ENCODE measurements around the gene MEIOSIN.

The MEIOSIN gene

DNA sequence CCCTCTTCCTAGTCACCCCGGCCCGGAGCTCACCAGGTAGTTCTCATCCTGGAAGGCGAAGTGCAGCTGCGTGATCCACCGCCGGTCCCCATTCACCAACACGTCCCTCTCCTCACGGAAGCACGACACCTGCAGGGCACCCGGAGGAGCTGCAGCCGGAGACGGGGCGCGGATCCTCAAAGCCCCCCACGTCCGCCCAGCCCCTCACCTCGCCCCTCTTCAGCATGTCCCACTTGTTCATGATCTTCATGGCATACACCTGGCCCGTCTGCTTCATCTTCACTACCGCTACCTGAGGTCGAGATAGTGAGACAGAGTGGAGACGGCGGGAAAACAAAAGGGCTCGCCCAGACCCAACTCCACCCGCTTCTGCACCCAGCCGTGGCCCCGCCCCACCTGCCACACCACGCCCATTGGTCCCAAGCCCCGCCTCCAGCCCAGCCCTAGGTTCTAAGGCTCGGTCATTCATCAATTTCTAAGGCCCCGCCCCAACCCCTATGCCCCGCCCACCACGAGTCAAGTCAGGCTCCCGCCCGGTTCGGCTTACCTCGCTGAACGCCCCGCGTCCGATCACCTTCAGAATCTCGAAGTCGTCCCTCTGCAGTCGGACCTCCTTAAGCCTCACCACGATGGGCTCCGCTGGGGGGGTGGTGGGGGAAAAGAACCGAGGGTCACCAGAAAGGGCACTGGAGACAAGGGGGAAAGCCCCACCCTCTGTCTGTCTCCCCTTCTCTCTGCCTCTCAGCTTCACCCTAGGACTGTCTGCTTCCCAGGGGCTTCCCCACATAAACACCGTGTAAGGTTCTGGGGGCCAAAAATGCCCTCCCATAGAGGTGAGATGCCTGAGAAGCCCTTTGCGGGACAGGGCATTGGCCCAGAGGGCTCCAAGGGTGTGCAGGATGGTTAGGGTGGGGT, 46.2 kb downstream of the MEIOSIN start:
- peak; percentile 55 for DNase-seq (ENCODE audit: low spot score)

- DNase-seq (ENCODE audit: low spot score): no peak
These were observed 46.9 kb downstream of the MEIOSIN start for GRCh38 chr19:45780146-45780447.

DNA sequence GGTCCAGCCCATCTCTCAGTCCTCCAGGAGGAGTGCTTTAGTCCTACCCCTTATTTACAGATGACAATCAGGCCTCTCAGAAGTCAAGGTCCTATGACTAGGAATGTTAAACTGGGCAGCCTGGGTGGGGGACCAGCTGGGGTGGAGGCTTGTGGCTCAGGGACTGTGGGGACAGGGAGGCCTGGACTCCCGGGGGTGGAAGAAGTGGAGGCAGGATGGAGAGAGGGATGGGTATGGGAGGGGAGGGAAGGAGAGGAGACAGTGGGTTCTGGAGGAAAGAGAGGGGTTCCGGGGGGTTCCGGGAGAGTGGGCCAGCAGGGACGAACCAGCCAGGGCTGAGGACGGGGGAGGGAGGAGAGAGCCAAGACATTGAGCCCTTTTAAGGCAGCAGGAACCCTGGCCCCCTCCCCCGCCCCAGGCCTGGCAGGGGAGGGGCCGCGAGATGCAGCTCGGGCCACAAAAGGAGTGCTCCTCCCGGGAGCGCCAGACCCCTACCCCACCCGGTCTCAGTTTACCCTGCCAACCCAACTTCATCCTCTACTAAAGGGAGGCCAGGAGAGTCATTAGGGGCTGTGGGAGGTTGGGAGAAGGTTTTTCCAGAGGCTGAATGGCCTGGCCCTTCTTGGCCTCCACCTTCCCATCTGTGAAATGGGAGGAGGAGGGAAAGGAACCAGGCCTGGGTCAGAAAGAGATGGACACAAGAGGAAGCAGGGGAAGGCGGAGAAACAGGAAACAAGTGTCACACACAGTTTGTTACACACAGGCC, 47.4 kb downstream of the MEIOSIN start:
- no peak for DNase-seq (ENCODE audit: low spot score)

DNA sequence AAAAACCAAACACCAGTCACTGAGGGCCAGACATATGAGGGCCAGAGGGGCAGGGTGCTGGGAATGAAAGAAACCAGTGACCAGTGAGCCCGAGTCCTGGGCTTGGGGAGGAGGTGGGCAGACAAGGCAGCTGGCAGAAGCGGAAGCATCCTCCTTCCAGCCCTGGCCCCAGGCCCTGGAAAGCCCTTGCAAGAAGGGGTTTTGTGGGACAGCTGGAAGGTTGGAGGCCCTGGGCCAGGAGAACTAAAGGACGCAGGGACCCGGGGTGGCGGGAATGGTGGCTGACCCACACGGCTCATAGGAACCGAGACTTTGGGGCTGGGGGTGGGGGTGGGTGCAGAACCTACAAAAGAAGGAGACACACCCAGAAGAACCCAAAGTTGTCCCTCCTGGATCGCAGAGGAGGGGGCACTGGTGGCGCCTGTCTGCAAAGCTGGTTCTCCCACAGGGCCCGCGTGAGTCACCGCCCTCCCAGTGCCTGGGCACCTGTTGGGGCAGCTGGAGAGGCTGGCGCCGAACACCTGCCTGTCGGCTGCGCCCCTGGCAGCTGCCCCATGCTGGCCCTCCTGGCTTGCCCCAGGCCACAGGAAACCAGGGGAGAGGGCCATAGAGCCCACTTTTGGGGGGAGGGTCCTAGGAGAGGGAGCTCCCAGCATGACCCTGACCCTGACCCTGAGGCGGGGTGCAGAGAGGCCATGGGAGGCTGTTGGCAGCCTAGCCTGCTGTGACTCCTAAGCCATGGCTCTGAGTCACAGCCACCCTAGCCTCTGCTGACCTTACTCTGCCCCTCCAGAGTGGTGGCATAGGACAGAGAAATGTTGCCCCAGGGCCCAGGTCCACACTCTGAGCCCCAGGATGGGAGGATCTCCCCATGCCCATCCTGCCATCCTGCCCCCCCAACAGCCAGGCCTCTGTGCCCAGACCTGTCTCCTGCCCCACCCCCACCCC, 48.2 kb downstream of the MEIOSIN start:
- no peak for DNase-seq (ENCODE audit: low spot score)

DNA sequence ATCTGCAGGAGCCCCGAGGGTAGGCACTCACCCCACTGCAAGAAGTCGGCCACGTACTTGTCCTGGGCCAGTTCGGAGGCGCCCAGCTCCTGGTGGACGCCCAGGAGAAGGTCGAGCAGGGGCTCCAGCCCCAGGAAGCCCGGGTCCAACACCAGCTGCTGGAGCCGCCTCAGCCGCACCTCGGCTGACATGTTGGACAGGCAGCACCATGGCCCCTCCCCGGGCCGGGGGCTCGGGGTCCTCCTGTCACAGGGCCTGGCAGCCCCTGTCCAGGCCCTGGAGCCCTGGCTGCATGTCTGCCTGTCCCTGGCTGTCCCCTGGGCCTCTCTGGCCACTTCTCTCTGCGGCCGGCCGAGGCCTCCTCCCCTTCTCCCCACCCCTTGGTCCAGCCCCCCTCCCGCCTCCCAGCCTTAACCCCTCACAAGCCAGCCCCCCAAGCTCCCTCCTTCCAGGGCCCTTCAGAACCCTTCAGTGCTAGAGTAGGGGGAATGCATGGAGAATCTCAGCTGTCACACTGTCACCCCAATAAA, 49.0 kb downstream of the MEIOSIN start, which contains the start of gene DMPK:
DMPK (minus strand) TSS at position 329 of the 530 bp plus-strand sequence; CDS start at position 191, 138 bp downstream.
- no peak for DNase-seq (ENCODE audit: low spot score)

GRCh38 chr19:45782820-45783785, 49.9 kb downstream of the MEIOSIN start:
- DNase-seq (ENCODE audit: low spot score): no peak

GRCh38 chr19:45784096-45784495, 50.9 kb downstream of the MEIOSIN start:
- no peak for DNase-seq (ENCODE audit: low spot score)

DNA sequence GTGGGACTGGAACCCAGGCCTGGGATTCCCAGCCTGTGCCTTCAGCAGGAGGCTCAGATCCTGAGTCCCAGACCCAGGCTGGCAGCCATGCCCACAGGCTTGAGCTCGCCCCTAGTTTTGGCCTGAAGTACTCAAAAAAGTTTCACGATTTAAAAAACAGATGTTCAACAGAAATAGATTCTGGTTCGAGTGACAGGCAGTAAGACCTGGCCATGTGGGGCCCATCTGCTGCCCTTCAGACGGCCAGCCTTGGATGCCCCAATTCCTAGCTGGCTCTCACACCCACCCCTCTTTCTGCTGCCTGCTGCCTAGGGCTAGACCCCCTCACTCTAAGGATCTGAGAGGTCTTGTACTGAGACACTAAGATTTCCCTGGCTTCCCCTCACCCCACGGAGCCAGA, 51.9 kb downstream of the MEIOSIN start:
- DNase-seq (ENCODE audit: low spot score): no peak

DNA sequence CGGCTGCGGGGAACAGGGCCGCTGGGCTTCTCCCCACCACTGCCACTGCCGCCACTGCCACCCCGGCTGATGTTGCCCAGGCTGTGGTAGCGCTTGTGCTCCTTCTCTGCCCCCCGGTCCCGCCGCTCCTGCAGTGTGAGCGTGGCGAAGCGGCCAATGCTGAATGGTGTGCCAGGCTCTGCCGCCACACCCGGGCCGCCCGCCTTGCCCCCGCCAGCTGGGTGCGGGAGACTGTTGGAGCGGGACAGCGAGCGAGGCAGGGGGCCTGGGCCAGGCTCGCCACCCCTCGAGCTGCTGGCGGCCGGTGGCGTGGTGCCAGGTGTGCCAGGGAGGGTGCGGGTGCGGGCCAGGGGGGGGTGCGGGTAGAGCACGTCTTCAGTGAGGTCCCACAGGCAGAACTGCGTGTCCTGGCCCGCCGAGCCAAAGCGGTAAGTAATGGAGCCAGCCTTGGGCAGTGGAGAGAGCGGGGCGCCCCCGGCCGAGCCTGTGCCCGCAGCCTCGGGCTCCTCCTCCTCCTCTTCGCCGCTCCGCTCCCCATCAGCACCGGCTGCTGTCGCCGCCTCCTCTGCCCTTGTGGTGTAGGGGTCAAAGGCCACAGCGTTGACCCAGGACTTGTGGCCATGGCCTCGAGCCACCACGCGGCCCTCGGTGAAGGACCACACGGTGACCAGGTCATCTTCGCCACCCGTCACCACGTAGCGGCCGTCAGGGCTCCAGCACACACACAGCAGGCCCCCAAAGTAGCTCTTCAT, 52.7 kb downstream of the MEIOSIN start:
- no peak for DNase-seq (ENCODE audit: low spot score)

GRCh38 chr19:45786533-45786894, 53.3 kb downstream of the MEIOSIN start:
- no peak for DNase-seq (ENCODE audit: low spot score)

DNA sequence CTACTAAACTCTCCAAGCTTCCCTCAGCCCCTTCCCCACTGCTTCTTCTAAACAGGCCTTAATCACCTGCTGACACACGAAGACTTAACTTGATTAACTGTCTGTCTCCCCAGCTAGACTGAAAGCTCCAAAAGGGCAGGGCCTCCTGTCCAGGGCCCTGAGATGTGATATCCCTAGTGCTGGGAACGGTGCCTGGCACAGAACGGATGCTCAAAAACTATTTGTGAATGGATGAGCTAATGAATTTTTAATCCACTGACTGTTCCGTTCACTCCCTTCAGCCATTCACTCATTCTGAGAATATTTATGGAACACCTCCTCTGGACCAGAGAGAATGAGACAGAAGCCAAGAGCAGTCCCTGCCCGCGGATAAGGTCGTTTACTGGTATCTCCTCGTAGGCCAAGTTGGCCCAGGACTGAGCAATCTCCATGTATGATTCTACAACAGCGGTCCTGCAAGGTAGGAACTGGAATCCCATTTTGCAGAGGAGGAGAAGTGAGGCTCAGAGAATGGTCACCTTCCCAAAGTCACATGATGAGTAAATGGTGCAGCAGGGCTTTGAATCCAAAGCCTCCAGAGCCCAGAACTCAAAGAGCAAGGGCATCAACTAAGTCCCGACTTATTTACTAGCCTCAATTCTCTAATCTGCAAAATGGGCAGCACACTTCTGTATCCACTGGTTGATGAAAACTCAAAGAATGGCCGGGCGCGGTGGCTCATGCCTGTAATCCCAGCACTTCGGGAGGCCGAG, 56.0 kb downstream of the MEIOSIN start:
- no peak for DNase-seq (ENCODE audit: low spot score)

DNA sequence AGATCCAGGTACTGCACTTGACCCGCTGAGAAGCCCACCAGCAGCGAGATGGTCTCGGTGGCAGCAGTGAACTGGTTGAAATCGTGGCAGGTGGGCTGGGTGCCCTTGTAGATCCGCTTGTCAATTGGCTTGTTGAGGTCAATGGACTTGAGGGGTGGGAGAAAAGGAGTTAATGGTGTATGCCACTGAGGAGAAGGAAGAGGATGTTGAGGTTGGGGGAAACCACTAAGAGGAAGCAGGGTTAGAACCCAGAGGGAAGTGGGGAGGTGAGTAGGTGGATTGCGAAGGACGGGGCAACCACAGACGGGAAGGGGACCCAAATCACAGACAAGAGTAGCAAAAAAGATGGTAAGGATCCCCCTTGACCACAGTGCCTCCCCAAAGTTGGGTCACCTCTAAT, 57.7 kb downstream of the MEIOSIN start:
- peak; percentile 53 for DNase-seq (ENCODE audit: low spot score)

DNA sequence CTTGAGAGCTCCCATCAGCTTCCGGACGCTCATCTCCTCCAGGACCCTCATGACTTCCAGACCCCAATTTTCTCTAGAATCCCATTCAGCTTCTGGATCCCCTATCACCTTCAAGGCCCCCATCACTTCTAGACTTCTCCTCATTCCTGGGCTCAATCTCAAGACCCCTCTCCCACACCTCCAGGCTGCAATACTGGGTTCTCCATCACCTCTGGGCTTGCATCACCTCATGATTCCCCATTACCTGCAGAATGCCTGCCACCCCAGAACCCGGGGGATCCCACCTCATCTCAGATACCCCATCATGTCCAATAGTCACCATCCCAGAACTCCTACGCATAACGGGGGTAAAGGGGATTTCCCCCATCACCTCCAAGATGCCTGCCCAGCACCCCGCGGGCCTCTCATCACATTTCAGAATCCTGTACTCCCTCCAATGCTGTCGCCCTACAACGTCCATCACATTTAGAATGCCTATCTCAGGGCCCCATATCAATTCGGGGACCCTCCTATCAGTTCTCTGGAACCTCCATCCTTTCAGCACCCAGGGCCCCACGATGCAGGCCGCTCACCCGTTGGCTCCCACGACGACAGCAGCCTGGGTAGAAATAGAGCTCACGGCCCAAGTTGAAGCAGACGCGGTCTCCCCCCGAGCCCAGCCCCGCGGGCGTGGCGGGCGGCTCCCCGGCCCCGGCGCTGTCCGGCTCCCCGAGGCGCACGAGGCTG, 58.7 kb downstream of the MEIOSIN start:
- DNase-seq (ENCODE audit: low spot score): no peak

- DNase-seq (ENCODE audit: low spot score): peak; percentile 98
These were observed 59.4 kb downstream of the MEIOSIN start, which contains the start of gene DMWD for GRCh38 chr19:45792470-45793177. Gene DMWD (minus strand): TSS chr19:45792845. CDS start chr19:45792756, 89 bp downstream.

DNA sequence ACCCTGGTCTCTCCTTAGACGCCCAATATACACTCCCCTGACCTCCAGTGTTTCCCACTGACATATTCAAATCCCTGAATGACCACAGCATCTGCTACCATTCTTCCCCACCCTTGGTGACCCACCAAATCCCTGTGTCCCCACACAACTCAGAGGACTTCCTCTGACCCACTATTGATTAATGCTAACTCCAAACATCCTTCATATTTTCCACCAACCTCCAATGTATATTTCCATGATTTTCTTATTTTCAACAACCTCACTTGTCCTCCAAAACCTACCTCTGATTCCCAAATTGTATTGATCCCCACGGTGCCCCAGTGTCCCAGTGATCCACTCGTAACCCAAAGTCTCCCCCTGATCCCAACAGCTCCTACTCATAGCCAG, 59.9 kb downstream of the MEIOSIN start:
- DNase-seq (ENCODE audit: low spot score): no peak

- DNase-seq (ENCODE audit: low spot score): no peak
These were observed 60.6 kb downstream of the MEIOSIN start for GRCh38 chr19:45793876-45794275.

GRCh38 chr19:45794627-45795026, 61.4 kb downstream of the MEIOSIN start:
- DNase-seq (ENCODE audit: low spot score): no peak

Measured in CD4-positive, alpha-beta T cell treated with Interleukin-6 at 100 ng/mL for 8 hours (primary cell).